ENCODE measurements around the gene ACTR2.
"Not testable (repeated sequence)": the region's sequence is repeated elsewhere in the genome, so short reads cannot be mapped to it uniquely, and the experiment has no call there.

DNA sequence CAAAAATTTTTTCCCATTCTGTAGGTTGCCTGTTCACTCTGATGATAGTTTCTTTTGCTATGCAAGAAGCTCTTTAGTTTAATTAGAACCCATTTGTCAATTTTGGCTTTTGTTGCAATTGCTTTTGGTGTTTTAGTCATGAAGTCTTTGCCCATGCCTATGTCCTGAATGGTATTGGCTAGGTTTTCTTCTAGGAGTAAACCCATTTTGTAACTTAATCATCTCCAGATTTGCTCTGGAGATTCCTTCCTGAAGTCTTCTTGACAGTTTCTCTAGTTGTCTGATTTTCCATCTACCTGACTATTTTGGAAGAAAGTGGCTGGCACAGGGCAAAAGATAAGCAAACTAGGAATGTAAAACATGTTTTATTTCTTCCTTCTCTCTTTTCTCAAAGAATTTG lies 30.2 kb downstream of the ACTR2 start:
- TF ChIP-seq, protein P1, sequence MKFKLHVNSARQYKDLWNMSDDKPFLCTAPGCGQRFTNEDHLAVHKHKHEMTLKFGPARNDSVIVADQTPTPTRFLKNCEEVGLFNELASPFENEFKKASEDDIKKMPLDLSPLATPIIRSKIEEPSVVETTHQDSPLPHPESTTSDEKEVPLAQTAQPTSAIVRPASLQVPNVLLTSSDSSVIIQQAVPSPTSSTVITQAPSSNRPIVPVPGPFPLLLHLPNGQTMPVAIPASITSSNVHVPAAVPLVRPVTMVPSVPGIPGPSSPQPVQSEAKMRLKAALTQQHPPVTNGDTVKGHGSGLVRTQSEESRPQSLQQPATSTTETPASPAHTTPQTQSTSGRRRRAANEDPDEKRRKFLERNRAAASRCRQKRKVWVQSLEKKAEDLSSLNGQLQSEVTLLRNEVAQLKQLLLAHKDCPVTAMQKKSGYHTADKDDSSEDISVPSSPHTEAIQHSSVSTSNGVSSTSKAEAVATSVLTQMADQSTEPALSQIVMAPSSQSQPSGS (CRISPR knock-in tag; IDR thresholded peaks at IDR 0.05; ENCODE audit: borderline replicate concordance, low read depth): not testable (repeated sequence)
- TF ChIP-seq, protein P2, sequence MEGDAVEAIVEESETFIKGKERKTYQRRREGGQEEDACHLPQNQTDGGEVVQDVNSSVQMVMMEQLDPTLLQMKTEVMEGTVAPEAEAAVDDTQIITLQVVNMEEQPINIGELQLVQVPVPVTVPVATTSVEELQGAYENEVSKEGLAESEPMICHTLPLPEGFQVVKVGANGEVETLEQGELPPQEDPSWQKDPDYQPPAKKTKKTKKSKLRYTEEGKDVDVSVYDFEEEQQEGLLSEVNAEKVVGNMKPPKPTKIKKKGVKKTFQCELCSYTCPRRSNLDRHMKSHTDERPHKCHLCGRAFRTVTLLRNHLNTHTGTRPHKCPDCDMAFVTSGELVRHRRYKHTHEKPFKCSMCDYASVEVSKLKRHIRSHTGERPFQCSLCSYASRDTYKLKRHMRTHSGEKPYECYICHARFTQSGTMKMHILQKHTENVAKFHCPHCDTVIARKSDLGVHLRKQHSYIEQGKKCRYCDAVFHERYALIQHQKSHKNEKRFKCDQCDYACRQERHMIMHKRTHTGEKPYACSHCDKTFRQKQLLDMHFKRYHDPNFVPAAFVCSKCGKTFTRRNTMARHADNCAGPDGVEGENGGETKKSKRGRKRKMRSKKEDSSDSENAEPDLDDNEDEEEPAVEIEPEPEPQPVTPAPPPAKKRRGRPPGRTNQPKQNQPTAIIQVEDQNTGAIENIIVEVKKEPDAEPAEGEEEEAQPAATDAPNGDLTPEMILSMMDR (IDR thresholded peaks at IDR 0.05): not testable (repeated sequence)
- TF ChIP-seq FOXP1 (CRISPR knock-in tag; IDR thresholded peaks at IDR 0.05; ENCODE audit: borderline replicate concordance); SMAD4 (CRISPR knock-in tag; IDR thresholded peaks at IDR 0.05): not testable (repeated sequence)
- TF ChIP-seq, protein P3, sequence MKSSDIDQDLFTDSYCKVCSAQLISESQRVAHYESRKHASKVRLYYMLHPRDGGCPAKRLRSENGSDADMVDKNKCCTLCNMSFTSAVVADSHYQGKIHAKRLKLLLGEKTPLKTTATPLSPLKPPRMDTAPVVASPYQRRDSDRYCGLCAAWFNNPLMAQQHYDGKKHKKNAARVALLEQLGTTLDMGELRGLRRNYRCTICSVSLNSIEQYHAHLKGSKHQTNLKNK (CRISPR knock-in tag; IDR thresholded peaks at IDR 0.05): not testable (repeated sequence)

Measured in WTC11 (cell line).